GM19328 (cell line): ENCODE results near the gene RACGAP1.

Experiments
- ATAC-seq: cut with Tn5 transposase; IDR thresholded peaks from one replicate; pipeline ENCODE4 v1.9.1; 2021; ENCODE audit warnings: mild to moderate bottlenecking, moderate library complexity; ENCODE audit not compliant: unreplicated experiment

RACGAP1 gene

GRCh38 chr12:49972129-49972528 lies 53.2 kb downstream of the RACGAP1 start:
- no peak for ATAC-seq

GRCh38 chr12:49971141-49971540 lies 54.2 kb downstream of the RACGAP1 start:
- ATAC-seq = no peak

GRCh38 chr12:49970658-49971057 lies 54.6 kb downstream of the RACGAP1 start:
- ATAC-seq = no peak

GRCh38 chr12:49969651-49970429 lies 55.5 kb downstream of the RACGAP1 start:
- ATAC-seq = no peak

GRCh38 chr12:49969027-49969426 lies 56.3 kb downstream of the RACGAP1 start:
- ATAC-seq = no peak

GRCh38 chr12:49968471-49968870 lies 56.8 kb downstream of the RACGAP1 start:
- ATAC-seq = no peak

- ATAC-seq = no peak
Measured at GRCh38 chr12:49967777-49968250, 57.5 kb downstream of the RACGAP1 start.

GRCh38 chr12:49967042-49967776 lies 58.1 kb downstream of the RACGAP1 start:
- ATAC-seq = no peak

GRCh38 chr12:49966511-49967041 lies 58.7 kb downstream of the RACGAP1 start:
- ATAC-seq = no peak

GRCh38 chr12:49965836-49966235 lies 59.5 kb downstream of the RACGAP1 start:
- no peak for ATAC-seq

- ATAC-seq = no peak
Measured at GRCh38 chr12:49964849-49965624, 60.3 kb downstream of the RACGAP1 start.

- ATAC-seq = no peak
Measured at GRCh38 chr12:49963976-49964815, 61.1 kb downstream of the RACGAP1 start.

- no peak for ATAC-seq
Measured at GRCh38 chr12:49962861-49963765, 62.2 kb downstream of the RACGAP1 start.

- ATAC-seq = no peak
Measured at GRCh38 chr12:49961993-49962764, 63.1 kb downstream of the RACGAP1 start.

GRCh38 chr12:49961111-49961922 lies 64.0 kb downstream of the RACGAP1 start, which contains the start of gene AQP5:
Gene AQP5, plus strand, starts transcription at chr12:49961872. Its CDS starts 146 bp downstream, at chr12:49962018.
- ATAC-seq = no peak

- no peak for ATAC-seq
Measured at GRCh38 chr12:49960474-49961110, 64.7 kb downstream of the RACGAP1 start.
